GM20431 (cell line): ENCODE measurements around the gene PLA2G10.
"Not testable (repeated sequence)": the region's sequence is repeated elsewhere in the genome, so short reads cannot be mapped to it uniquely, and the experiment has no call there.

Source experiments
- in situ Hi-C: fragments of 300-500 bp; cut with MseI, MboI; formaldehyde crosslinking; loops from one replicate; pipeline ENCODE4 v1.15.0; 2020; ENCODE audit warnings: low sequenced_read_pairs; ENCODE audit not compliant: unreplicated experiment

Gene PLA2G10, protein sequence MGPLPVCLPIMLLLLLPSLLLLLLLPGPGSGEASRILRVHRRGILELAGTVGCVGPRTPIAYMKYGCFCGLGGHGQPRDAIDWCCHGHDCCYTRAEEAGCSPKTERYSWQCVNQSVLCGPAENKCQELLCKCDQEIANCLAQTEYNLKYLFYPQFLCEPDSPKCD

GRCh38 chr16:14694129-14694528, at the start of gene PLA2G10:
Gene PLA2G10, minus strand, starts transcription at chr16:14694308. Its CDS starts 79 bp downstream, at chr16:14694229.
- in situ Hi-C loops: not testable (repeated sequence)

DNA sequence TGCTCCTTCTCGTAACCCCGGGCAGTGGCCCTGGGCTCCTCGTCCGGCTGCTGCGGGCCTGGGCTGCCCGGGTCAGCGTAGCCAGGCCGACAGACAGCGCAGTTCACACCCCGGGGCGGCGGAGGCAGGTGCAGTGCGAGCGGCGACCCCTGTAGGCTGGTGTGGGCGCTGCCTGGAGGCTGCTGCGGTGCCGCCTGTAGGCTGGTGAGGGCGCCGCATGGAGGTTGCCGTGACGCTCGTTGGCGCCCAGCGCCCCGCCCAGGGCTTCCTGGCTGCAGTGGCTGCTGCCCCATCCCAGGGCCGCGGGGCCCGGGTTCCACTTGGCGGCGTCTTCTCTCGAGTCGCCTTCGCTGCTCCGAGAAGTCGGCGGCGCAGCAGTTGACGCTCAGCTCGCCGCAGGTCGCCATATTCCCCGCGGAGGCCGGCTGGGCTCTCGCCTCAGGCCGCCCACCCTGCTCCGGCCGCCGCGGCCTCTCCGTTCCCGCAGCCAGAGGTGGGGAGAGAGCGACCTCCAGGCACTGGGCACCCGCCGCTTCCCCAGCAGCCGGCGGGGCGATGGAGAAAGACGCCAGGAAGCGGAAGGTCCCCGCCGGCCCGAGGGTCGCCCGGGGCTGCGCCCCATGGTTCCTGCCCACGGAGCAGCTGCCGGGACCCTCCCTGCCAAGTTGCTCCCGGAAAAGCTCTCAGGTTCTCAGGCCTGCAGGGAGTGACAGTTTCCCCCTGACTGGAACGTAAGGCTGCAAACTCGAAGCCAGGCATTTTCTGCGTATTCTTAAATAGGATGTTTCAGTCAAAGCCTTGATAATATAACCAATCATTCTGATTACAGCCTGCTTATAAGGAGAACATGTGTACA, 48.4 kb upstream of the PLA2G10 start, which contains the start of gene NPIPA2:
Gene NPIPA2 (plus strand): TSS at position 261 of the 856 bp plus-strand sequence. CDS start 5,533 bp downstream, outside the sequence.
- in situ Hi-C loops: not testable (repeated sequence)

DNA sequence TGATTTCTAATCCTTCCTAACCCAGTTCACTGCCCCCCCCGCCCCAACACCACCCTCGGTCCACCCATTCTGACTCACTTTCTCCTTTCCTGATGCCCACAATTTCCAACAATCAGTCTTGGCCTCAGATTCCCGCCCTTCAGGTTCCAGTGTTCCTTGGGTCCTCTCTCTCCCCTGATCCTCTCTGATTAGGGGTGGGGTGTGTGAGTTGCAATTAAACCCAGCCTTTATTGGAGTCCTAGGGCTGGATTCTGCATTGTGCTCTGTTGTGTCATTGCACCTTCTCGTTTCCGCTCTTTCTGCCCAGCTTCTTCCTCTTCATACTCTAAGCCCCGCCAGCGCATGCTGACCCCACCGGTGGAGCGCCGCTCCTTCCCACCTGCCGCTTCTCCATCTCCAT, 47.7 kb upstream of the PLA2G10 start:
- in situ Hi-C loops: not testable (repeated sequence)

DNA sequence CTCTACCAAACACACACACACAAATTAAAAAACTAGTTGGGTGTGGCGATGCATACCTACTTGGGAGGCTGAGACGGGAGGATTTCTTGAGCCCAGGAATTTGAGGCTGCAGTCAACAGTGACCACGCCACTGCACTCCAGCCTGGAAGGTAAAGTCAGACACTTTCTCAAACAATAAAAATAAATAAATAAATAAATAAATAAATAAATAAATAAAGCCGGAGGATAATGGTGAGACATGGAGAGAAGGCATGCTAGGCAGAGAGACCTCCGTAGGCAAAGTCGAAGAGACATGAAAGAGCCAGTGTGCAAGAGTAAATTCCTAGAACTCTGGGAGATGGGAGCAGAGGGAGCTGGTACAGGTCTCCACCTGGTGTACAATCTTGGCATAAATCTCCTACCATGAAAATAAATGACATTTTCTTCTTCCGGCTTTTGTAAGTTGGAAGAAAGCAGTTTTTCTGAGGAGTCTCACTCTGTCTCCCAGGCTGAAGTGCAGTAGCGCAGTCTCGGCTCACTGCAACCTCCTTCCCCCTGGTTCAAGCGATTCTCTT, 46.8 kb upstream of the PLA2G10 start:
- in situ Hi-C loops: not testable (repeated sequence)

DNA sequence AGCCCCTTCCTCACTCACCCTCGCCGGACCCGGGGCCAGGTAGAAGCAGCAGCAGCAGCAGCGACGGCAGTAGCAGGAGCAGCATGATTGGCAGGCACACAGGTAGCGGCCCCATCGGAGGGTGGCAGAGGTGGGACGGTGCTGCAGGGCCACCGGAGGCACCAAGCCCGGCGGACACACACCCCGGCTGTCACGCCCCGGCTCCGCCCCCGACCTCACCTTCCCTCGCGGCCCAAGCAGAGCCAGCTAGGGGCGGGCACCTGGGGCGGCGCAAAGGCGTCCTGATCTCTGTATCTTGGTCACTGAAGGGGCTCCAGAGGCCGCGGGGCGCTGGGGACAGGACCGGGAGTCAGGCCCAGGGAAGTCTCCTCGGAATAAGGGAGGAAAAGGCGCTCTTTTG, 39.1 kb upstream of the PLA2G10 start:
- in situ Hi-C loops: not testable (repeated sequence)

DNA sequence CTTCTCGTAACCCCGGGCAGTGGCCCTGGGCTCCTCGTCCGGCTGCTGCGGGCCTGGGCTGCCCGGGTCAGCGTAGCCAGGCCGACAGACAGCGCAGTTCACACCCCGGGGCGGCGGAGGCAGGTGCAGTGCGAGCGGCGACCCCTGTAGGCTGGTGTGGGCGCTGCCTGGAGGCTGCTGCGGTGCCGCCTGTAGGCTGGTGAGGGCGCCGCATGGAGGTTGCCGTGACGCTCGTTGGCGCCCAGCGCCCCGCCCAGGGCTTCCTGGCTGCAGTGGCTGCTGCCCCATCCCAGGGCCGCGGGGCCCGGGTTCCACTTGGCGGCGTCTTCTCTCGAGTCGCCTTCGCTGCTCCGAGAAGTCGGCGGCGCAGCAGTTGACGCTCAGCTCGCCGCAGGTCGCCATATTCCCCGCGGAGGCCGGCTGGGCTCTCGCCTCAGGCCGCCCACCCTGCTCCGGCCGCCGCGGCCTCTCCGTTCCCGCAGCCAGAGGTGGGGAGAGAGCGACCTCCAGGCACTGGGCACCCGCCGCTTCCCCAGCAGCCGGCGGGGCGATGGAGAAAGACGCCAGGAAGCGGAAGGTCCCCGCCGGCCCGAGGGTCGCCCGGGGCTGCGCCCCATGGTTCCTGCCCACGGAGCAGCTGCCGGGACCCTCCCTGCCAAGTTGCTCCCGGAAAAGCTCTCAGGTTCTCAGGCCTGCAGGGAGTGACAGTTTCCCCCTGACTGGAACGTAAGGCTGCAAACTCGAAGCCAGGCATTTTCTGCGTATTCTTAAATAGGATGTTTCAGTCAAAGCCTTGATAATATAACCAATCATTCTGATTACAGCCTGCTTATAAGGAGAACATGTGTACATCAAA, 9.3 kb upstream of the PLA2G10 start, which contains the start of gene NPIPA3:
Gene NPIPA3 (plus strand): TSS at position 256 of the 856 bp plus-strand sequence. CDS start 5,533 bp downstream, outside the sequence.
- in situ Hi-C loops: not testable (repeated sequence)

- in situ Hi-C loops: not testable (repeated sequence)
Measured at GRCh38 chr16:14702672-14703071, 8.6 kb upstream of the PLA2G10 start.

DNA sequence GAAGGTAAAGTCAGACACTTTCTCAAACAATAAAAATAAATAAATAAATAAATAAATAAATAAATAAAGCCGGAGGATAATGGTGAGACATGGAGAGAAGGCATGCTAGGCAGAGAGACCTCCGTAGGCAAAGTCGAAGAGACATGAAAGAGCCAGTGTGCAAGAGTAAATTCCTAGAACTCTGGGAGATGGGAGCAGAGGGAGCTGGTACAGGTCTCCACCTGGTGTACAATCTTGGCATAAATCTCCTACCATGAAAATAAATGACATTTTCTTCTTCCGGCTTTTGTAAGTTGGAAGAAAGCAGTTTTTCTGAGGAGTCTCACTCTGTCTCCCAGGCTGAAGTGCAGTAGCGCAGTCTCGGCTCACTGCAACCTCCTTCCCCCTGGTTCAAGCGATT, 7.8 kb upstream of the PLA2G10 start:
- in situ Hi-C loops: not testable (repeated sequence)

DNA sequence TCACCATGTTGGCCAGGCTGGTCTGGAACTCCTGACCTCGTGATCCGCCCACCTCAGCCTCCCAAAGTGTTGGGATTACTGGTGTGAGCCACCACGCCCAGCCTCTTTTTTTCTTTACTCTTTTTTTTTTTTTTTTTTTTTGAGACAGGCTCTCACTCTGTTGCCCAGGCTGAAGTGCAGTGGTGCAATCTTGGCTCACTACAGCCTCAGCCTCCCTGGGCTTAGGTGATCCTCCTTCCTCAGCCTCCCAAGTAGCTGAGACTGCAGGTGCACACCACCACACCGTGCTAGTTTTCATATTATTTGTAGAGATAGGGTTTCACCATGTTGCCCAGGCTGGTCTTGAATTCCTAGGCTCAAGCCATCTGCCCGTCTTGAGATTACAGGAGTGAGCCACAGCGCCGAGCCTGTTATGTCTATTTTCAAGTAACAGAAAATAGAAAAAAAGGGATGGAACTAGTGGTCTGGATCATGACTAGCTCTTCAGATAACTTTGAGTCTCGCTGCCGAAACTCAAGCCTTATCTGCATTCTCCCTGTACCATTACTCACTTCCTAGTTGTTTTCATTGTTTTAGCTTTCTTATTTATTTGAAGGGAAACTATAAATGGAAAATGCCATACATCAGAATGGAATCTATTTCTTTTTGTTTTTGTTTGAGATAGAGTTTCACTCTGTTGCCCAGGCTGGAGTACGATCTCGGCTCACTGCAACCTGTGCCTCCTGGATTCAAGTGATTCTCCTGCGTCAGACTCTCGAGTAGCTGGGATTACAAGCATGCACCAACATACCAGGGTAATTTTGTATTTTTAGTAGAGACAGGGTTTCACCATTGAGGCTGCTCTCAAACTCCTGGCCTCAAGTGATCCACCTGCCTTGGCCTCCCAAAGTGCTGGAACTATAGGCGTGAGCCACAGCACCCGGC, 8.0 kb downstream of the PLA2G10 start:
- in situ Hi-C loops: not testable (repeated sequence)

DNA sequence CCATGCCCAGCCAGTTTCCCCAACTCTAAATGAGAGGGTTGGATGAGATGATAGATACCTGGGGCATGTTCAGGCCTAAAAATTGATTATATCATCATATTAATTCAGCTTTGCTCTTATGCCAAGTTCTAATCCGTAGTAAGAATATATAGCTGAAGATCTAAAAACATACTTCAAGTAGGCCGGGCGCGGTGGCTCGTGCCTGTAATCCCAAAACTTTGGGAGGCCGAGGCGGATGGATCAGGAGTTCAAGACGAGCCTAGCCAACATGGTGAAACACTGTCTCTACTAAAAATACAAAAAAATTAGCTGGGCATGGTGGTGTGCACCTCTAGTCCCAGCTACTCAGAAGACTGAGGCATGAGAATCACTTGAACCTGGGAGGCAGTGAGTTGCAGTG, 12.0 kb downstream of the PLA2G10 start:
- in situ Hi-C loops: no loop called here

GRCh38 chr16:14681115-14681514, 13.0 kb downstream of the PLA2G10 start:
- in situ Hi-C loops: no loop called here

GRCh38 chr16:14680396-14680795, 13.7 kb downstream of the PLA2G10 start:
- in situ Hi-C loops: not testable (repeated sequence)

- in situ Hi-C loops: no loop called here
Measured at GRCh38 chr16:14678748-14679497, 15.2 kb downstream of the PLA2G10 start.

GRCh38 chr16:14677627-14678026, 16.5 kb downstream of the PLA2G10 start:
- in situ Hi-C loops: no loop called here

DNA sequence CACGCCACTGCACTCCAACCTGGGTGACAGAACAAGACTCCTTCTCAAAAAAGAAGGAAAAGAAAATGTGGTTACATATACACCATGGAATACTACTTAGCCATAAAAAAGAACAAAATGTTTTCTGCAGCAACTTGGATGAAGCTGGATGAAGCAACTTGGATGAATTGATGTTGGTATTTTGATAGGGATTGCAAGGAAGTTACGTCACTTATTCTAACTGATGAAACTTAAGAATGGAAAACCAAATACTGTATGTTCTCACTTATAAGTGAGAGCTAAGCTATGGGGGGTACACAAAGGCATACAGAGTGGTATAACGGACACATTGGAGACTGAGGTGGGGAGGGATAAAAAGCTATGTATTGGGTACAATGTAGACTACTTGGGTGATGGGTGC, 17.5 kb downstream of the PLA2G10 start:
- in situ Hi-C loops: no loop called here

GRCh38 chr16:14672403-14672971, 21.6 kb downstream of the PLA2G10 start:
- in situ Hi-C loops: no loop called here

GRCh38 chr16:14669776-14670175, 24.3 kb downstream of the PLA2G10 start:
- in situ Hi-C loops: no loop called here
